ENCODE results near the gene CACNA2D3.

CACNA2D3 gene

GRCh38 chr3:54514416-54514815 lies 392.1 kb downstream of the CACNA2D3 start:
- H3K9me3 ChIP-seq: no peaks in the 10 kb centered on the region
- no peak for DNase-seq
- intact Hi-C loops (cut with DNase I; ENCODE audit: low total_unique reads): no loop called here
- no peak overlapping the region for H3K27ac ChIP-seq
- H3K27me3 ChIP-seq: no peaks in the 10 kb centered on the region
- no peaks in the 10 kb centered on the region for H3K36me3 ChIP-seq
- no peak for TF ChIP-seq CTCF (IDR thresholded peaks at IDR 0.05)
- no peaks in the 10 kb centered on the region for H3K4me1 ChIP-seq
- no peak overlapping the region for H3K4me3 ChIP-seq

GRCh38 chr3:54515441-54516213 lies 393.3 kb downstream of the CACNA2D3 start:
- no peak for TF ChIP-seq CTCF (IDR thresholded peaks at IDR 0.05)
- H3K4me1 ChIP-seq: no peaks in the 10 kb centered on the region
- H3K27ac ChIP-seq: no peak overlapping the region
- H3K27me3 ChIP-seq: no peaks in the 10 kb centered on the region
- no peaks in the 10 kb centered on the region for H3K9me3 ChIP-seq
- no peaks in the 10 kb centered on the region for H3K36me3 ChIP-seq
- DNase-seq: no peak
- intact Hi-C loops (cut with DNase I; ENCODE audit: low total_unique reads): no loop called here
- H3K4me3 ChIP-seq: no peak overlapping the region

GRCh38 chr3:54517424-54517823 lies 395.1 kb downstream of the CACNA2D3 start:
- intact Hi-C loops (cut with DNase I; ENCODE audit: low total_unique reads): no loop called here
- Histone ChIP-seq H3K27ac (no peak overlapping the region), H3K36me3 (no peaks in the 10 kb centered on the region), H3K27me3 (no peaks in the 10 kb centered on the region), H3K4me1 (no peaks in the 10 kb centered on the region), H3K4me3 (no peak overlapping the region), H3K9me3 (peaks cover 0 to 4% (median 2%) of the 10 kb centered on the region in 3 donors)
- no peak for TF ChIP-seq CTCF (IDR thresholded peaks at IDR 0.05)
- no peak for DNase-seq

GRCh38 chr3:54518011-54518675 lies 395.8 kb downstream of the CACNA2D3 start:
- Histone ChIP-seq H3K4me3 (no peak overlapping the region), H3K27ac (no peak overlapping the region), H3K36me3 (no peaks in the 10 kb centered on the region), H3K4me1 (no peaks in the 10 kb centered on the region), H3K9me3 (peaks cover 0 to 5% (median 4%) of the 10 kb centered on the region in 3 donors), H3K27me3 (no peaks in the 10 kb centered on the region)
- DNase-seq: no peak
- no peak for TF ChIP-seq CTCF (IDR thresholded peaks at IDR 0.05)
- intact Hi-C loops (cut with DNase I; ENCODE audit: low total_unique reads): no loop called here

- intact Hi-C loops (cut with DNase I; ENCODE audit: low total_unique reads): no loop called here
- TF ChIP-seq CTCF (IDR thresholded peaks at IDR 0.05): no peak
- Histone ChIP-seq H3K4me1 (no peaks in the 10 kb centered on the region), H3K4me3 (no peak overlapping the region), H3K27me3 (no peaks in the 10 kb centered on the region), H3K9me3 (peaks cover 0 to 12% (median 4%) of the 10 kb centered on the region in 3 donors), H3K27ac (no peak overlapping the region), H3K36me3 (no peaks in the 10 kb centered on the region)
- DNase-seq: no peak
These were observed 397.1 kb downstream of the CACNA2D3 start for GRCh38 chr3:54519493-54519892.
